Measurements from ENCODE around the gene RAI2.
"Not testable (repeated sequence)": the region's sequence is repeated elsewhere in the genome, so short reads cannot be mapped to it uniquely, and the experiment has no call there.

The RAI2 gene

DNA sequence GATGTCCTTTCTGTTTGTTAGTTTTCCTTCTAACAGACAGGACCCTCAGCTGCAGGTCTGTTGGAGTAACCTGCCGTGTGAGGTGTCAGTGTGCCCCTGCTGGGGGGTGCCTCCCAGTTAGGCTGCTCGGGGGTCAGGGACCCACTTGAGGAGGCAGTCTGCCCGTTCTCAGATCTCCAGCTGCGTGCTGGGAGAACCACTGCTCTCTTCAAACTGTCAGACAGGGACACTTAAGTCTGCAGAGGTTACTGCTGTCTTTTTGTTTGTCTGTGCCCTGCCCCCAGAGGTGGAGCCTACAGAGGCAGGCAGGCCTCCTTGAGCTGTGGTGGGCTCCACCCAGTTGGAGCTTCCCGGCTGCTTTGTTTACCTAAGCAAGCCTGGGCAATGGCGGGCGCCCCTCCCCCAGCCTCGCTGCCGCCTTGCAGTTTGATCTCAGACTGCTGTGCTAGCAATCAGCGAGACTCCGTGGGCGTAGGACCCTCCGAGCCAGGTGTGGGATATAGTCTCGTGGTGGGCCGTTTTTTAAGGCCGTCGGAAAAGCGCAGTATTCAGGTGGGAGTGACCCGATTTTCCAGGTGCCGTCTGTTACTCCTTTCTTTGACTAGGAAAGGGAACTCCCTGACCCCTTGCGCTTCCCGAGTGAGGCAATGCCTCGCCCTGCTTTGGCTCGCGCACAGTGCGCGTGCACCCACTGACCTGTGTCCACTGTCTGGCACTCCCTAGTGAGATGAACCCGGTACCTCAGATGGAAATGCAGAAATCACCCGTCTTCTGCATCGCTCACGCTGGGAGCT, 74.3 kb downstream of the RAI2 start:
- not testable (repeated sequence) for DNase-seq (ENCODE audit: low read depth)

DNA sequence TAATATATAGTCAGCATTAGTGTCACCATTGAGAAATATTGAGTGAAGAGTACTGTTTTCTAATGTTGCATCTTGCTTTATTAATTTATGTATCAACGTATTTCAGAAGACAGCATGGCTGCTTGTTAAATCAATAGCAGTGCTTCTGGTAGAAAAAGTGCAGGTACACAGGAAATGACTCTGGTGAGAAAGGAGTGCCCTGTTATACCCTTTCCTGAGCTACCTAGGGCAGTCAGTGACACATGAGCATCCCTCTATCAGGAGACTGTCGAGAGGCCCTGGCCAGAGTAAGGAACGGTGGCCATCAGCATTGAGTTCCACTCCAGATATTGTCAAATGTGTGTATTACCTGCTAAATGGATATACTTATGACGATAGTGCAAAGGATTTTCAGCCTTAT, 81.7 kb downstream of the RAI2 start:
- DNase-seq (ENCODE audit: low read depth) = no peak

DNA sequence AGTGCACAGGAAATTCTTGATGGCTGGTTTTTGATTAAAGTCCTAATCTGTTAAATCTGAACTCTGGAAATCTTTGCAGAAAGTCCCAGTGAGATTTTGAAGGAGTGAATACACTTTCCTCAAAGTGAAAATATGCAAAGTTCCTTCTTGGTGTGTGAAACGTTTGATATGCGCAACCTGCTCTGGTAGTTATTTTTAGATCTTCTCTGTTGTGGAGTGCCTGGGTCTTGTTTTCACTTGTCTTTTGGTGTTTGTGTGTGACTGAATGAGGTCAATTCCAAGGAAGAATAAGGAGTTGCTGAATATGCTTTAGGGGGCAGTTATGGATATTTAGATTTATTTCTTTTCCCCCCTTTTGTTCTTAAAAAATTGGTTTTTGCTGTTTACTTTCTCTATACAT, 82.1 kb downstream of the RAI2 start:
- DNase-seq (ENCODE audit: low read depth) = no peak

DNA sequence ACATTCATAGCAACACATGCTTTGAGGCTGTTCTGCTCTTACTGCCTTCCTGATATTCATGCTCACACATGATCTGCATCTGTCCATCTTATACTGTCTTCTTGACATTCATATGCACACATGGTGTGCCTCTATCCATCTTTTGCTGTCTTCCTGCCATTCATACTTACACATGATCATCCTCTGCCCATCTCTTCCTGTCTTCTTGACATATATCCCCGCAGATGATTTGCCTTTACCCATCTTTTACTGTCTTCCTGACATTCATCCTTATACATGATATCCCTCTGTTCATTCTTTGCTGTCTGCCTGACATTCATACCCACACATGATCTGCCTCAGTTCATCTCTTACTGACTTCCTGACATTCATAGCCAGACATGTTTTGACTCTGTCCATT, 87.0 kb downstream of the RAI2 start:
- no peak for DNase-seq (ENCODE audit: low read depth)

DNA sequence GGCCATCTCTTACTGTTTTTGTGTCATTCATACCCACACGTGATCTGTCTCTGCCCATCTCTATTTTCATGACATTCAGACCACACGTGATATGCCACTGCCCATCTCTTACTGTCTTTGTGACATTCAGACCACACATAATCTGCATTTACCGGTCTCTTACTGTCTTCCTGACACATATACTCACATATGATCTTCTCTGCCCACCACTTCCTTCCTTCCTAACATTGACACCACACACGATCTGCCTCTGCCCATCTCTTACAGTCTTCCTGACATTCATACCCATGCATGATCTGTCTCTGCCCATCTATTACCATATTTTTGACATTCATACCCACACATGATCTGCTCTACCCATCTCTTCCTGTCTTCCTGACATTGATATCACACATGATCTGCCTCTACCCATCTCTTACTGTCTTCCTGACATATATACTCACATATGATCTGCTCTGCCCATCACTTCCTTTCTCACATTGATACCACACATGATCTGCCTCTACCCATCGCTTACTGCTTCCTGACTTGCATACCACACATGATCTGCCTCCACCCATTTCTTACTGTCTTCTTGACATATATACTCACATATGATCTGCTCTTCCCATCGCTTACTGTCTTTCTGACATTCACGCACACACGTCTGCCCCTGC, 87.7 kb downstream of the RAI2 start:
- DNase-seq (ENCODE audit: low read depth) = no peak

DNA sequence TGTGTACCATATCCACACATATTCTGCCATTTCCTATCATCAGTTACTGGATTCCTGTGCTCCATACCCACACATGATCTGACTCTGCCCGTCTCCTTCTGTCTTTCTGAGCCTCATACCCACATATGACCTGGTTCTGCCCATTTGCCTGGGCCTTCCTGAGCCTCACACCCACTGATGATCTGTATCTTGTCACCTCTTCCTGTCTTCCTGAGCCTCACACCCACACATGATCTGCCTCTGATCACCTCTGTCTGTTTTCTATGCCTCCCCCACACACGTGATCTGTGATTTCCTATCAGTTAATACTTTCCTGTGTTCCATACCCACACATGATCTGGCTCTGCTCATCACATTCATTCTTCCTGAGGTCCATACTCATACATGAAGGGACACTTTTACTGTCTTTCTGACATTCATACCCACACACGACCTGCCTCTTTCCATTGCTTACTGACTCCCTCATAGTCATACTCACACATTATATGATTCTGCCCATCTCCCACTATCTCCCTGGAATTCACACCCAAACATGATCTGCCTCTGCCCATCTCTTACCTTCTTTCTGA, 91.3 kb downstream of the RAI2 start:
- no peak for DNase-seq (ENCODE audit: low read depth)

DNA sequence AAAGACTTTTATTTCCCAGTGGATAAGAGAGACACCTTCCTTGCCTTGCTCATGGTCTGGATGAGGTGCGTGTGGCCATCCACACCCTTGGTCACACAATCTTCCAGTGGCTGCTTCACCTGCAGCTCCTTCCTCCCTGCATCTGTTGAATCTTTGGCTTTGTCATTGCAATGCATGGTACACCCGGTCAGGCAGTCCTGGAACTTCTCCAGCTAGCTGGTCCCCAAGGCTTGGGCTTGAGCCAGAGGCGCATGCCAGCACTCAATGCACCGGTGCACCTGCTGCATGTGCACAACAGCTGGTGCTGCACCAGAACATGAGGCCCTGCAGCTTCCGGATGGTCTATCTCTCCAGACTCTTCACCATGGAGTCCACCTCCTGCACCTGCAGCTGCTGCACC, 92.1 kb downstream of the RAI2 start:
- DNase-seq (ENCODE audit: low read depth) = no peak

DNA sequence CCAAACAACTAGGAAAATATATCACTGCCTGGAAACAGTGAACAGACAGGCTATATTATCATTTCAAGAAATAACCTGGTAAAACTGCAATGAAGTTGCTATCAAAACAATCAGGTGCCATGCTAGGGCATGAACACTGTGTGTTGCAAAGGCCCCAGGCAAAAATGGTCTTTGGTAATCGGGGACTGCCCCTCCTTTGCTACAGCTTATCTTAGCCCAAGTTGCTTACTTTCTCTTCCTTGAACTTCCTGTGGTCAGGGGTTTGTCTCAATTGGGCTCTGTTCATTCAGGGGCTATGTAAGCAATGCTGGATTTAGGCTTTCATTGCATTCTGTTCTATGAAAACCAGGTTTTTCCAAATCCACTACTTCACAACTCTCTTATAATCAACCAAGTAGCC, 93.4 kb downstream of the RAI2 start:
- DNase-seq (ENCODE audit: low read depth) = no peak

DNA sequence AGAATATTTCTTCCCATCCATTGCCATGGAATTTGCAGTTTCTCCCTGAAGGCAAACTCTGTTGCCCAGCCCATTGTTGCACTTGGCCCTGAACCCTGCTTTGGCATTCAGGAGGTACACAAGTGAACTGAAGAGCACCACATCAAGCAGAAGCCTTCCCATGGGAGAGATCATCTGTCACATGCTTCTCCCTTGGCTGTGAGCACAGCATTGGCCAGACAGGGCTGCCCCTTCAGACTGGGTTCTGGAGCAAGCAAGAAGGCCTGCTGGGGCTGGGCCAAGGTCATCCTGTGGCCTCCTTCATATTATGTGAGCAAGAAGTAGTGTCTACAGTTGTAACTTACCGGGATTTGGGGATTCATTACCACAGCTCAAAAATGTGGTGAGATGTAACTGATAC, 101.1 kb downstream of the RAI2 start:
- DNase-seq (ENCODE audit: low read depth) = no peak

DNA sequence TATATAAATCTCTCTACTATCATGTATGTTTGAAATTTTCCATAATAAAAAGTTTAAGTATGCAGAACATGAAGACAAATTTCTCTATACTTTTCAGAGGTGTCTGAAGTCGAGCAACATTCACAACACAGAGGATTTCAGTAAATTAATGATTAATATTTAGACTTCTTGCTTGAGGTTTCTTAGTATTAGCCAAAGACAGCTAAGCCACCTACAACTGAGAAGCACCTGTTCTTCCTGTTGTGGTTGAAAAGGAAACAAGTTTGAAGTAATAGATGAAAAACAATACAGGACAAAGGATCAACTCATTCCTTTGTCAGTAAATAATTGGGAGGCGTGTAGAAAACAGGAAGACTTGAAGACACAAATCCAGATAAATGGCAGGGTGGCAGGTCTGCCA, 102.7 kb downstream of the RAI2 start:
- no peak for DNase-seq (ENCODE audit: low read depth)

DNA sequence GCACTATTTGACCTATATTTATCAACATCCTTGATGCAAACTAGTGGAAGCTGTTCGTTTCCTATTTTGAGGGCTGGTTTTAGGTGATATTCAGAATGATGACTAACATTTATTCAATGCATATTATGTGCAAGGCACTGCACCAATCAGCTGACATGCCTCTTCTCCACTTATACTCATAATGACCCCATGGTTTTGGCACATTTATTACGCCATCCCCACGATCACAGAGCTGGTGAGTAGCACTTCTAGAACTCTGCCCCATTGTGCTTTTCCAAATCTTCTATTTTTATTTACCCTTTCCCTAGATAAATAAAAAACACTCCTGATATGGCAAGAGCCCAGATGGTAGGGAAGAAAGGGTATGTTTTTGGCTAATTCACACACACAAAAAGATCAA, 110.7 kb downstream of the RAI2 start:
- DNase-seq (ENCODE audit: low read depth) = no peak
